Stimulated activated CD4-positive, alpha-beta T cell treated with anti-CD3 and anti-CD28 coated beads, Interleukin-2, amount 100 ng/mL, for 4 hours (primary cell): Measurements from ENCODE around the gene FCAR.
"Not testable (repeated sequence)": the region's sequence is repeated elsewhere in the genome, so short reads cannot be mapped to it uniquely, and the experiment has no call there.

Source experiments
- DNase-seq: peaks from one replicate; pipeline ENCODE4 v3.0.0-alpha.2; 2020; ENCODE audit warnings: low read depth

Gene FCAR

GRCh38 chr19:54873990-54874389, at the start of gene FCAR:
FCAR (plus strand) TSS chr19:54874235; CDS start chr19:54874290, 55 bp downstream.
- DNase-seq, result no peak

- not testable (repeated sequence) for DNase-seq
Observed at GRCh38 chr19:54824416-54824815, 49.6 kb upstream of the FCAR start.

- DNase-seq, result not testable (repeated sequence)
Observed at GRCh38 chr19:54825326-54825725, 48.7 kb upstream of the FCAR start.

- not testable (repeated sequence) for DNase-seq
Observed at GRCh38 chr19:54828064-54828463, 46.0 kb upstream of the FCAR start.

GRCh38 chr19:54832496-54832895, 41.5 kb upstream of the FCAR start, which contains the start of gene KIR2DS4:
KIR2DS4 (plus strand) TSS chr19:54832676.
- DNase-seq, result not testable (repeated sequence)

GRCh38 chr19:54835126-54835525, 38.9 kb upstream of the FCAR start:
- DNase-seq, result not testable (repeated sequence)

- DNase-seq, result not testable (repeated sequence)
Observed at GRCh38 chr19:54837522-54837921, 36.5 kb upstream of the FCAR start.

- DNase-seq, result not testable (repeated sequence)
Observed at GRCh38 chr19:54843171-54843570, 30.9 kb upstream of the FCAR start.

GRCh38 chr19:54850061-54850640, 23.9 kb upstream of the FCAR start, which contains the start of gene KIR3DL2:
KIR3DL2 (plus strand) TSS chr19:54850443; CDS start chr19:54850476, 33 bp downstream.
- not testable (repeated sequence) for DNase-seq

- DNase-seq, result no peak
Observed at GRCh38 chr19:54850930-54851329, 23.1 kb upstream of the FCAR start.

- DNase-seq, result no peak
Observed at GRCh38 chr19:54851353-54851752, 22.7 kb upstream of the FCAR start.

GRCh38 chr19:54855241-54855640, 18.8 kb upstream of the FCAR start:
- DNase-seq, result not testable (repeated sequence)

- DNase-seq, result not testable (repeated sequence)
Observed at GRCh38 chr19:54858476-54858875, 15.6 kb upstream of the FCAR start.

- not testable (repeated sequence) for DNase-seq
Observed at GRCh38 chr19:54859421-54859820, 14.6 kb upstream of the FCAR start.

GRCh38 chr19:54863459-54863858, 10.6 kb upstream of the FCAR start:
- not testable (repeated sequence) for DNase-seq

- no peak for DNase-seq
Observed at GRCh38 chr19:54871696-54872095, 2.3 kb upstream of the FCAR start.

- no peak for DNase-seq
Observed at GRCh38 chr19:54875506-54875905, 1.5 kb downstream of the FCAR start.

- DNase-seq, result no peak
Observed at GRCh38 chr19:54877471-54877870, 3.4 kb downstream of the FCAR start.

GRCh38 chr19:54881884-54882283, 7.8 kb downstream of the FCAR start:
- DNase-seq, result no peak

- DNase-seq, result no peak
Observed at GRCh38 chr19:54882758-54883157, 8.7 kb downstream of the FCAR start.

- no peak for DNase-seq
Observed at GRCh38 chr19:54883228-54883627, 9.2 kb downstream of the FCAR start.

- DNase-seq, result no peak
Observed at GRCh38 chr19:54888239-54888638, 14.2 kb downstream of the FCAR start.

GRCh38 chr19:54889566-54889965, 15.5 kb downstream of the FCAR start:
- DNase-seq, result no peak

- no peak for DNase-seq
Observed at GRCh38 chr19:54893406-54893805, 19.4 kb downstream of the FCAR start.
